Measurements from ENCODE around the gene GIPC2. TPM values are rescaled to one million over a fixed set of nuclear protein-coding genes. Genes with fewer than 3 reads are reported as not detected.
"Not testable (repeated sequence)": the region's sequence is repeated elsewhere in the genome, so short reads cannot be mapped to it uniquely, and the experiment has no call there.

Gene GIPC2
- total RNA-seq, 1 donor from 2014 or later = 0.47 TPM

GRCh38 chr1:78095593-78095992 lies 49.8 kb downstream of the GIPC2 start:
- no peak for DNase-seq

- no peak for DNase-seq
These were observed 50.3 kb downstream of the GIPC2 start for GRCh38 chr1:78096017-78096416.

GRCh38 chr1:78096976-78097375 lies 51.2 kb downstream of the GIPC2 start:
- no peak for DNase-seq

GRCh38 chr1:78101051-78101450 lies 55.3 kb downstream of the GIPC2 start:
- DNase-seq = no peak

GRCh38 chr1:78101514-78101913 lies 55.7 kb downstream of the GIPC2 start:
- DNase-seq = no peak

GRCh38 chr1:78102082-78102481 lies 56.3 kb downstream of the GIPC2 start:
- no peak for DNase-seq

- no peak for DNase-seq
These were observed 57.1 kb downstream of the GIPC2 start for GRCh38 chr1:78102916-78103315.

- no peak for DNase-seq
These were observed 58.6 kb downstream of the GIPC2 start for GRCh38 chr1:78104322-78104721.

GRCh38 chr1:78109659-78110058 lies 63.9 kb downstream of the GIPC2 start:
- not testable (repeated sequence) for DNase-seq

- no peak for DNase-seq
These were observed 67.6 kb downstream of the GIPC2 start for GRCh38 chr1:78113156-78113916.

GRCh38 chr1:78114034-78114956 lies 68.5 kb downstream of the GIPC2 start:
- no peak for DNase-seq

- not testable (repeated sequence) for DNase-seq
These were observed 74.7 kb downstream of the GIPC2 start for GRCh38 chr1:78120485-78120884.

GRCh38 chr1:78121710-78122109 lies 75.9 kb downstream of the GIPC2 start:
- no peak for DNase-seq

- DNase-seq = no peak
These were observed 76.6 kb downstream of the GIPC2 start for GRCh38 chr1:78122389-78122788.

- DNase-seq = no peak
These were observed 80.7 kb downstream of the GIPC2 start for GRCh38 chr1:78126506-78126905.

- DNase-seq = no peak
These were observed 86.6 kb downstream of the GIPC2 start for GRCh38 chr1:78132174-78132947.

GRCh38 chr1:78132948-78133322 lies 87.2 kb downstream of the GIPC2 start:
- DNase-seq = no peak

- DNase-seq = no peak
These were observed 90.9 kb downstream of the GIPC2 start for GRCh38 chr1:78136680-78137079.

- no peak for DNase-seq
These were observed 95.9 kb downstream of the GIPC2 start for GRCh38 chr1:78141531-78142231.

- DNase-seq = no peak
These were observed 97.0 kb downstream of the GIPC2 start for GRCh38 chr1:78142736-78143135.

- no peak for DNase-seq
These were observed 97.4 kb downstream of the GIPC2 start for GRCh38 chr1:78143152-78143551.

GRCh38 chr1:78143673-78144072 lies 97.9 kb downstream of the GIPC2 start:
- DNase-seq = no peak
